HCT116 (cell line): ENCODE data around the gene LUC7L2. TPM values are rescaled to one million over a fixed set of nuclear protein-coding genes. Genes with fewer than 3 reads are reported as not detected.

Source experiments
- ATAC-seq: fragments of 200-7000 bp; cut with Tn5 transposase; 2 replicates; pipeline ENCODE4 v1.9.1; 2020; ENCODE audit warnings: mild to moderate bottlenecking, moderate library complexity
- BruUV-seq: library from RNA; stranded (reverse); fragments of 400-500 nt; replicated peaks from 2 replicates; lab custom pipeline; 2021; lab: Mats Ljungman, UMichigan
- CTCF ChIA-PET: fragments of 300-600 bp; sonication (Branson Sonifier 250); formaldehyde crosslinking; loops from one replicate; lab custom pipeline; 2021; ENCODE audit warnings: antibody characterized with exemption; lab: Charles Lee
- POLR2A ChIA-PET: fragments of 300-600, 350-600 bp; sonication (Branson Sonifier 250); formaldehyde crosslinking; loops from one replicate; lab custom pipeline; 2021; ENCODE audit warnings: antibody characterized with exemption; lab: Charles Lee
- RAD21 ChIA-PET, 2 experiments: fragments of 300-600 bp; sonication (Branson Sonifier 250); formaldehyde crosslinking; loops; one replicate each; lab custom pipeline; 2023; ENCODE audit warnings: low total read pairs in 2 of 2; ENCODE audit not compliant: uncharacterized antibody in 2 of 2, unreplicated experiment in 2 of 2, low non-redundant PET in 1 of 2; lab: Charles Lee
- DNase-seq: peaks from one replicate; pipeline ENCODE4 v3.0.0-alpha.2; 2010; ENCODE audit warnings: low read depth, low spot score
- H2AFZ ChIP-seq: fragments of 200-600 bp; shearing (Covaris generic), sonication (generic); 2 replicates; pipeline ENCODE4 v1.6.1; 2017; ENCODE audit warnings: low read depth, mixed run types, mixed read lengths, antibody characterized with exemption, low read length; ENCODE audit not compliant: poor library complexity, severe bottlenecking
- H3K27ac ChIP-seq: 2 replicates; pipeline ENCODE4 v1.5.1; 2012; ENCODE audit warnings: low read depth, low read length
- H3K27me3 ChIP-seq: fragments of 200-600 bp; sonication (generic); 2 replicates; pipeline ENCODE4 v1.6.1; 2016; ENCODE audit warnings: mixed run types, low read length, mixed read lengths; ENCODE audit not compliant: insufficient read depth
- H3K36me3 ChIP-seq, 2 experiments: fragments of 200-500 bp in 1 of 2; fragments of 200-600 bp in 1 of 2; sonication (Bioruptor generic) in 1 of 2; sonication (generic) in 1 of 2; 2 replicates each; pipeline versions ENCODE4 v1.5.1 to v1.6.1; 2014 to 2016; ENCODE audit warnings: low read length in 2 of 2, inconsistent platforms in 1 of 2, mixed read lengths in 1 of 2, mixed run types in 1 of 2; ENCODE audit not compliant: insufficient read depth in 2 of 2, control insufficient read depth in 1 of 2
- H3K4me1 ChIP-seq, 2 experiments: fragments of 200-600 bp in 1 of 2; sonication (generic) in 1 of 2; 2 replicates each; pipeline versions ENCODE4 v1.5.1 to v1.6.1; 2012 to 2017; ENCODE audit warnings: low read length in 2 of 2, inconsistent platforms in 1 of 2, mild to moderate bottlenecking in 1 of 2, mixed read lengths in 1 of 2, mixed run types in 1 of 2, moderate library complexity in 1 of 2; ENCODE audit not compliant: insufficient read depth in 2 of 2, control insufficient read depth in 1 of 2
- H3K4me2 ChIP-seq: fragments of 200-600 bp; sonication (generic); 2 replicates; pipeline ENCODE4 v1.6.1; 2017; ENCODE audit warnings: mixed run types, low read length, mixed read lengths
- H3K4me3 ChIP-seq, 2 experiments: fragments of 200-600 bp in 1 of 2; sonication (generic) in 1 of 2; replicated peaks in 1 of 2; 2 replicates each; pipeline ENCODE4 v1.5.1; 2011 to 2016; ENCODE audit warnings: low read length in 2 of 2, control low read depth in 1 of 2, low read depth in 1 of 2, mild to moderate bottlenecking in 1 of 2, mixed read lengths in 1 of 2, mixed run types in 1 of 2
- H3K79me2 ChIP-seq: fragments of 200-600 bp; sonication (generic); 2 replicates; pipeline ENCODE4 v1.6.1; 2017; ENCODE audit warnings: mild to moderate bottlenecking, mixed run types, low read length, moderate library complexity, mixed read lengths; ENCODE audit not compliant: insufficient read depth
- H3K9ac ChIP-seq: fragments of 200-600 bp; sonication (generic); 2 replicates; pipeline ENCODE4 v1.6.1; 2016; ENCODE audit warnings: low read length, mixed read lengths
- H3K9me2 ChIP-seq: fragments of 200-600 bp; sonication (generic), shearing (Covaris generic); 2 replicates; pipeline ENCODE4 v1.6.1; 2017; ENCODE audit warnings: mixed run types, mild to moderate bottlenecking, moderate library complexity; ENCODE audit not compliant: insufficient read depth
- H3K9me3 ChIP-seq, 2 experiments: fragments of 200-500 bp in 1 of 2; fragments of 200-600 bp in 1 of 2; sonication (Bioruptor generic) in 1 of 2; sonication (generic) in 1 of 2; 2 replicates each; pipeline ENCODE4 v1.6.1; 2014 to 2017; ENCODE audit warnings: low read length in 2 of 2, mixed read lengths in 2 of 2, inconsistent platforms in 1 of 2, low read depth in 1 of 2, mild to moderate bottlenecking in 1 of 2, mixed run types in 1 of 2, moderate library complexity in 1 of 2; ENCODE audit not compliant: control insufficient read depth in 1 of 2, insufficient read depth in 1 of 2
- H4K20me1 ChIP-seq: fragments of 200-600 bp; sonication (generic), shearing (Covaris generic); 2 replicates; pipeline ENCODE4 v1.6.1; 2017; ENCODE audit warnings: mixed run types, mild to moderate bottlenecking, moderate library complexity; ENCODE audit not compliant: insufficient read depth
- CBX3 ChIP-seq: IDR thresholded peaks from 2 replicates; pipeline ENCODE4 v1.6.1; 2012; ENCODE audit warnings: low read depth
- CEBPB ChIP-seq: IDR thresholded peaks from 2 replicates; pipeline ENCODE4 v1.6.1; 2012; ENCODE audit warnings: low read depth
- ELF1 ChIP-seq: IDR thresholded peaks from 2 replicates; pipeline ENCODE4 v1.6.1; 2012; ENCODE audit warnings: low read depth, borderline replicate concordance
- EZH2phosphoT487 ChIP-seq: fragments of 200-600 bp; IDR thresholded peaks from 2 replicates; pipeline ENCODE4 v1.6.1; 2018; ENCODE audit warnings: antibody characterized with exemption, borderline replicate concordance
- POLR2A ChIP-seq: IDR thresholded peaks from 2 replicates; pipeline ENCODE4 v1.7.0; 2011; ENCODE audit warnings: borderline replicate concordance; ENCODE audit not compliant: insufficient read depth, insufficient read length; ENCODE audit errors: extremely low read depth
- SIN3A ChIP-seq: IDR thresholded peaks from 2 replicates; pipeline ENCODE4 v1.6.1; 2012; ENCODE audit warnings: low read depth
- YY1 ChIP-seq: IDR thresholded peaks from 2 replicates; pipeline ENCODE4 v1.6.1; 2011; ENCODE audit warnings: low read length, low read depth, moderate library complexity, mild to moderate bottlenecking; ENCODE audit not compliant: insufficient replicate concordance; ENCODE audit errors: extremely low read depth
- intact Hi-C: fragments of 100-400 bp; cut with micrococcal nuclease; formaldehyde crosslinking; loops from 2 replicates; pipeline ENCODE4 v1.10.0; 2022
- total RNA-seq: library from RNA; stranded (reverse); gene quantifications from one replicate; pipeline ENCODE4 v1.2.1, GENCODE V29; 2021; ENCODE audit not compliant: unreplicated experiment
- TF ChIP-seq, protein P1 (sequence below): IDR thresholded peaks from 2 replicates; pipeline ENCODE4 v1.6.1; 2012
- TF ChIP-seq, protein P2 (sequence below), 3 experiments: fragments of 200-600 bp in 1 of 3; sonication (generic) in 1 of 3; IDR thresholded peaks in 2 of 3; conservative IDR thresholded peaks in 1 of 3; 2 replicates each; pipeline ENCODE4 v1.5.1; 2012 to 2017; ENCODE audit warnings: low read depth in 2 of 3, low read length in 2 of 3, antibody characterized with exemption in 1 of 3, borderline replicate concordance in 1 of 3, control low read depth in 1 of 3, mild to moderate bottlenecking in 1 of 3, mixed read lengths in 1 of 3, mixed run types in 1 of 3, moderate library complexity in 1 of 3; ENCODE audit not compliant: insufficient read depth in 1 of 3

Gene LUC7L2
- total RNA-seq, 1 experiment from 2014 or later: 98.8 TPM

DNA sequence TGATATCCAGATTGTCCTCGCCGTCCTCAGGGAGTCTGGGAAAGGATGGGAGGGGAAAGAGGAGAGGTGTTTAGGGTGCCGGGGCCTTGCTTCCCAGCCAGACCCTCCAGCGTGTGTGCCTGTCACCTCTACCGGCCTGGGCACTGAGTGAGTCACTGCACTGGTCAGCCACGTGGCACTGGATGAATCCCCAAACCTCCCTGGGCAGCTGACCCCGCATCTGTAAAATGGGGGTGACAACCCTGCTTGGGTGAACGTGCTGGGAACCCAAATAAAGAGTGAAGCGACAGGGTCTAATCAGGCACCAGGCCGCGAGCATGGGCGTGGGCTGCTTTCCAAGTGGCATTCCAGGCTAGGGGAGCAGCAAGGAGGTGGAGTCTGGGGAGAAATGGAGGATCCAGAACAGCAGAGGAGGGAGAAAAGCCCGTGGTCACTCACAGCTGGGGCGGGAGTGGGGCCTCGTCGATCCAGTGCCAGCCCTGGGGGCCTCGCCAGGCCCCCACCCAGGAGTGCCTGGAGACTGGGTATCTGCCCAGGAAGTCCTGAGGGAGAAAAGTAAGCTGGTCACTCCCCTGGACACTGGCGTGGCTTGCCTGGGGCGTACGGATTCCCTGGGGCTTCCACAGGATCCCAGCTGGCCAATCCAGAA is 94.1 kb downstream of the LUC7L2 start:
- no peak overlapping the region for H2AFZ ChIP-seq
- H3K27ac ChIP-seq: no peak overlapping the region

DNA sequence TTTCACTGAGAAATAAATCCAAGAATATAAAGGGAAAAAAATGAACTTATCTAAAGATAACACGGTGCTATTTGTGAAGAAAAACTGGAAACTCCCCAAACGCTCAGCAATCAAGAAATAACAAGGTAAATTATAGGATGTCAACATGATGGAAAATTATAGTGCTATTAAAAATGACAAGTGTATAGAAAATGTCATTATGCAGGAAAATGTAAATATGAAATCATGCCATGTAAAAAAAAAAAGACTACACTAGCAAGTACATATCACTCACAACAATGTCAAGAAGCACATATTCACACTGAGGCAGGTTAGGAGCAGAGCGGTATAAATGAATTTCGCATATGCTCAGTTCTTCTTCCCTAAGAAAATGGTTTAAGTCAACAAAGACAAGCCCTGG is 96.1 kb downstream of the LUC7L2 start:
- H3K4me2 ChIP-seq: no peak overlapping the region
- RAD21 ChIA-PET: no interaction called here
- no peak overlapping the region for H3K9ac ChIP-seq
- intact Hi-C loops: no loop called here
- H3K27me3 ChIP-seq: no peaks in the 10 kb centered on the region
- peaks cover 16 to 26% of the 10 kb centered on the region in 2 experiments for H3K4me1 ChIP-seq
- no peaks in the 10 kb centered on the region for H3K36me3 ChIP-seq
- BruUV-seq: no TSS peak
- TF ChIP-seq, protein P1, sequence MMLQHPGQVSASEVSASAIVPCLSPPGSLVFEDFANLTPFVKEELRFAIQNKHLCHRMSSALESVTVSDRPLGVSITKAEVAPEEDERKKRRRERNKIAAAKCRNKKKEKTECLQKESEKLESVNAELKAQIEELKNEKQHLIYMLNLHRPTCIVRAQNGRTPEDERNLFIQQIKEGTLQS: no peak
- TF ChIP-seq YY1 (no peak), SIN3A (no peak), CBX3 (no peak), ELF1 (no peak), EZH2phosphoT487 (no peak), CEBPB (no peak)
- TF ChIP-seq, protein P2, sequence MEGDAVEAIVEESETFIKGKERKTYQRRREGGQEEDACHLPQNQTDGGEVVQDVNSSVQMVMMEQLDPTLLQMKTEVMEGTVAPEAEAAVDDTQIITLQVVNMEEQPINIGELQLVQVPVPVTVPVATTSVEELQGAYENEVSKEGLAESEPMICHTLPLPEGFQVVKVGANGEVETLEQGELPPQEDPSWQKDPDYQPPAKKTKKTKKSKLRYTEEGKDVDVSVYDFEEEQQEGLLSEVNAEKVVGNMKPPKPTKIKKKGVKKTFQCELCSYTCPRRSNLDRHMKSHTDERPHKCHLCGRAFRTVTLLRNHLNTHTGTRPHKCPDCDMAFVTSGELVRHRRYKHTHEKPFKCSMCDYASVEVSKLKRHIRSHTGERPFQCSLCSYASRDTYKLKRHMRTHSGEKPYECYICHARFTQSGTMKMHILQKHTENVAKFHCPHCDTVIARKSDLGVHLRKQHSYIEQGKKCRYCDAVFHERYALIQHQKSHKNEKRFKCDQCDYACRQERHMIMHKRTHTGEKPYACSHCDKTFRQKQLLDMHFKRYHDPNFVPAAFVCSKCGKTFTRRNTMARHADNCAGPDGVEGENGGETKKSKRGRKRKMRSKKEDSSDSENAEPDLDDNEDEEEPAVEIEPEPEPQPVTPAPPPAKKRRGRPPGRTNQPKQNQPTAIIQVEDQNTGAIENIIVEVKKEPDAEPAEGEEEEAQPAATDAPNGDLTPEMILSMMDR (IDR thresholded peaks at IDR 0.05 in 2 of 3, conservative IDR thresholded peaks at IDR 0.05 in 1 of 3; ENCODE audit: borderline replicate concordance in 1 of 3, insufficient read depth in 1 of 3, low read depth in 2 of 3, low read length in 2 of 3): no peak
- TF ChIP-seq, all 23 proteins: peak for 0
- no peaks in the 10 kb centered on the region for H3K9me2 ChIP-seq
- ATAC-seq (no peak), DNase-seq (no peak)
- H4K20me1 ChIP-seq: no peaks in the 10 kb centered on the region
- H2AFZ ChIP-seq: no peak overlapping the region
- no peak overlapping the region for H3K4me3 ChIP-seq
- ChIA-PET CTCF (interaction anchor here (2.0 kb wide), 1 partner anchor 21 kb away, joined by 11 read pairs; no protein-coding TSS in a partner anchor), POLR2A (no interaction called here)
- no peaks in the 10 kb centered on the region for H3K79me2 ChIP-seq
- no peaks in the 10 kb centered on the region for H3K9me3 ChIP-seq
- no peak overlapping the region for H3K27ac ChIP-seq

More for the DNA sequence above, 94.1 kb downstream of the LUC7L2 start:
- Histone ChIP-seq H3K79me2 (no peaks in the 10 kb centered on the region), H3K4me3 (no peak overlapping the region), H3K9me2 (no peaks in the 10 kb centered on the region), H3K36me3 (no peaks in the 10 kb centered on the region), H3K9ac (no peak overlapping the region), H4K20me1 (no peaks in the 10 kb centered on the region), H3K4me2 (no peak overlapping the region), H3K27me3 (no peaks in the 10 kb centered on the region)
- intact Hi-C loops: no loop called here
- RAD21 ChIA-PET: no interaction called here
- ATAC-seq: no peak
- POLR2A ChIA-PET: no interaction called here
- BruUV-seq: no TSS peak
- DNase-seq: no peak
- TF ChIP-seq, protein P2 (IDR thresholded peaks at IDR 0.05 in 2 of 3, conservative IDR thresholded peaks at IDR 0.05 in 1 of 3; ENCODE audit: borderline replicate concordance in 1 of 3, insufficient read depth in 1 of 3, low read depth in 2 of 3, low read length in 2 of 3): no peak
- no peak for TF ChIP-seq POLR2A
- no peak for TF ChIP-seq YY1
- TF ChIP-seq, all 23 proteins: peak for 0
- no peaks in the 10 kb centered on the region for H3K9me3 ChIP-seq
- H3K4me1 ChIP-seq: peaks cover 16 to 26% of the 10 kb centered on the region in 2 experiments
- CTCF ChIA-PET: interaction anchor here (1.0 kb wide), 1 partner anchor 19 kb away, joined by 4 read pairs; no protein-coding TSS in a partner anchor
